Measurements from ENCODE around the gene WDCP.

The WDCP gene

GRCh38 chr2:24008672-24009366 is 38.4 kb downstream of the WDCP start:
- no peak overlapping the region for H3K9ac ChIP-seq
- peaks cover 0 to 35% (median 22%) of the 10 kb centered on the region in 11 experiments; a peak in 16 of 22 replicates for H4K20me1 ChIP-seq
- peaks cover 49 to 61% (median 56%) of the 10 kb centered on the region in 11 experiments for H3K27me3 ChIP-seq
- H3K27ac ChIP-seq, result no peak overlapping the region
- TF ChIP-seq Cebpa-rat (IDR thresholded peaks at IDR 0.05), result no peak
- H3K4me3 ChIP-seq, result no peak overlapping the region
- peaks cover 7 to 20% (median 9%) of the 10 kb centered on the region in 10 experiments; a peak in 15 of 20 replicates for H3K4me1 ChIP-seq
- no peaks in the 10 kb centered on the region for H3K9me3 ChIP-seq (replicated peaks in 1 of 11)
- no peak overlapping the region for H3K4me2 ChIP-seq
- 0 out of 22 replicates have a peak, but pooled peaks cover 0 to 5% (median 0%) of the 10 kb centered on the region in 11 experiments for H3K36me3 ChIP-seq

- Histone ChIP-seq H3K27me3 (peaks cover 49 to 59% (median 56%) of the 10 kb centered on the region in 11 experiments), H3K9ac (no peak overlapping the region), H3K36me3 (peaks cover 2 to 12% (median 7%) of the 10 kb centered on the region in 11 experiments; a peak in 11 of 22 replicates), H3K4me3 (no peak overlapping the region), H3K9me3 (replicated peaks in 1 of 11) (no peaks in the 10 kb centered on the region), H3K4me1 (peaks cover 7 to 13% (median 9%) of the 10 kb centered on the region in 10 experiments; a peak in 15 of 20 replicates), H3K4me2 (no peak overlapping the region), H4K20me1 (peaks cover 0 to 35% (median 22%) of the 10 kb centered on the region in 11 experiments; a peak in 16 of 22 replicates), H3K27ac (no peak overlapping the region)
- TF ChIP-seq Cebpa-rat (IDR thresholded peaks at IDR 0.05), result no peak
Observed at GRCh38 chr2:24007693-24008092, 39.5 kb downstream of the WDCP start.

- TF ChIP-seq Cebpa-rat (IDR thresholded peaks at IDR 0.05), result no peak
- Histone ChIP-seq H3K27me3 (no peaks in the 10 kb centered on the region), H4K20me1 (no peaks in the 10 kb centered on the region), H3K9ac (no peak overlapping the region), H3K27ac (no peak overlapping the region), H3K9me3 (replicated peaks in 1 of 11) (no peaks in the 10 kb centered on the region), H3K4me3 (no peak overlapping the region), H3K4me1 (no peaks in the 10 kb centered on the region), H3K36me3 (peaks cover 22 to 68% (median 44%) of the 10 kb centered on the region in 11 experiments), H3K4me2 (no peak overlapping the region)
Observed at GRCh38 chr2:23994567-23994966, 52.6 kb downstream of the WDCP start.

GRCh38 chr2:23993736-23994269 is 53.4 kb downstream of the WDCP start:
- no peak overlapping the region for H3K9ac ChIP-seq
- H3K4me2 ChIP-seq, result no peak overlapping the region
- no peaks in the 10 kb centered on the region for H3K9me3 ChIP-seq (replicated peaks in 1 of 11)
- H4K20me1 ChIP-seq, result no peaks in the 10 kb centered on the region
- H3K27me3 ChIP-seq, result no peaks in the 10 kb centered on the region
- TF ChIP-seq Cebpa-rat (IDR thresholded peaks at IDR 0.05), result no peak
- H3K4me1 ChIP-seq, result no peaks in the 10 kb centered on the region
- H3K4me3 ChIP-seq, result no peak overlapping the region
- H3K36me3 ChIP-seq, result peaks cover 14 to 68% (median 45%) of the 10 kb centered on the region in 11 experiments
- no peak overlapping the region for H3K27ac ChIP-seq

GRCh38 chr2:23992931-23993330 is 54.3 kb downstream of the WDCP start:
- no peak overlapping the region for H3K9ac ChIP-seq
- no peaks in the 10 kb centered on the region for H3K27me3 ChIP-seq
- no peak overlapping the region for H3K4me2 ChIP-seq
- H4K20me1 ChIP-seq, result no peaks in the 10 kb centered on the region
- no peaks in the 10 kb centered on the region for H3K9me3 ChIP-seq (replicated peaks in 1 of 11)
- no peaks in the 10 kb centered on the region for H3K4me1 ChIP-seq
- no peak overlapping the region for H3K27ac ChIP-seq
- no peak for TF ChIP-seq Cebpa-rat (IDR thresholded peaks at IDR 0.05)
- H3K36me3 ChIP-seq, result peaks cover 5 to 64% (median 43%) of the 10 kb centered on the region in 11 experiments; a peak in 21 of 22 replicates
- H3K4me3 ChIP-seq, result no peak overlapping the region

GRCh38 chr2:23988371-23988770 is 58.8 kb downstream of the WDCP start:
- no peak overlapping the region for H3K4me3 ChIP-seq
- TF ChIP-seq Cebpa-rat (IDR thresholded peaks at IDR 0.05), result no peak
- no peaks in the 10 kb centered on the region for H3K4me1 ChIP-seq
- H3K9ac ChIP-seq, result 0 out of 22 replicates have a peak overlapping the region, but pooled peaks of 1 of the 11 experiments have one; percentile 43
- no peaks in the 10 kb centered on the region for H4K20me1 ChIP-seq
- H3K27me3 ChIP-seq, result no peaks in the 10 kb centered on the region
- no peaks in the 10 kb centered on the region for H3K9me3 ChIP-seq (replicated peaks in 1 of 11)
- no peak overlapping the region for H3K27ac ChIP-seq
- peaks cover 27 to 75% (median 61%) of the 10 kb centered on the region in 11 experiments for H3K36me3 ChIP-seq
- no peak overlapping the region for H3K4me2 ChIP-seq

Measured in BLaER1 treated with 17β-estradiol and CSF1 and Interleukin-3, amounts not matched to agents 10 nM and 100 nM (cell line).